GM19035 (cell line): Measurements from ENCODE around the gene GSC2.

Experiments used
- ATAC-seq: cut with Tn5 transposase; IDR thresholded peaks from one replicate; pipeline ENCODE4 v1.9.1; 2021; ENCODE audit not compliant: unreplicated experiment

The GSC2 gene

GRCh38 chr22:19122143-19122751 lies 27.8 kb downstream of the GSC2 start, which contains the start of gene DGCR2:
TSS of gene DGCR2 (minus strand) at chr22:19122412. CDS start at chr22:19122206, 206 bp downstream.
- peak; percentile 74 for ATAC-seq

- peak; percentile 36 for ATAC-seq
These were observed 28.4 kb downstream of the GSC2 start for GRCh38 chr22:19121631-19122142.

- ATAC-seq, result peak; percentile 7
These were observed 29.1 kb downstream of the GSC2 start for GRCh38 chr22:19120829-19121630.

DNA sequence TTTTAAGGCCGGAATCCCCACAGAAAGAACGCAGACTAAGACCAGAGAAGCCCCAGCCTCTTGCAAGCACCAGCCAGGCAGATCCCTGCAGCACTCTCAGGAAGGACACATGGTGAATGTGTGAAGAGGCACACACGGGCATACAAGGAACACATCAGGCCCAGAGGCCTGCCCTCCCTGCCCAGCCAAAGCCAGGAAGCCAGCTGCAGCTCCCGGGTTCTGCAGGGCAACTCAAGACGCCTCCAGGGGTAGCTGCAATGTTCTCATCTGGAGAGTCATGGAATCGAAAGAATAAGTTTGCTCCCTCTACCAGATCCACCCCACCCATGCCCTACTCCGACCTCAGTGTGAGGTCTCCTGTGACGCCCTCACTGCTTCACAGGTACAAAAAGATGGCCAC lies 30.1 kb downstream of the GSC2 start:
- ATAC-seq, result no peak

DNA sequence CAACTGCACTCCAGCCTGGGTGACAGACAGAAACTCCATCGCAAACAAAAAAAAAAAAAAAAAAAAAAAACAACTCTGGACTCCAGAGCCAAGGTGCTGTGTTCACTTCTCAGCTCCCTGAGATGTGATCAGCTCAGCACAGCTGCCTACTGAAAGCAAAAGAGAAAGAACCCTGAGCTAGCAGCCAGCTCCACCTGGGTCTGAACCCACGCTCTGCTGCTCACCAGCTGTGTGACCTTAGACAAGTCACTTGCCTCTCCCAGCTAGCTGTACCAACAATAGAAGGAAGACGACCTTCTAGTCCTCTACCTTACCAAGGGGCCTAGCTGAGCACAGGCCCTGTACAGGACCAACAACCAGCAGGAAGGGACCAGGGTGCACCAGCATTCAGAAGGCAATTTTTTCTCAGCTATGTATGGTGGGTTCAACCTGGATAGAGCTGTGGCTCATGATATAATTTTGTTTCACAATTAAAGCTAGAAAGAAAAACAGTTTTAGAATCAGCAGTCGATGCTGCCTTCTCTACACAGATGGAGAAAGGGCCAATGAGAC lies 31.7 kb downstream of the GSC2 start:
- no peak for ATAC-seq

- no peak for ATAC-seq
These were observed 33.0 kb downstream of the GSC2 start for GRCh38 chr22:19117111-19117512.

DNA sequence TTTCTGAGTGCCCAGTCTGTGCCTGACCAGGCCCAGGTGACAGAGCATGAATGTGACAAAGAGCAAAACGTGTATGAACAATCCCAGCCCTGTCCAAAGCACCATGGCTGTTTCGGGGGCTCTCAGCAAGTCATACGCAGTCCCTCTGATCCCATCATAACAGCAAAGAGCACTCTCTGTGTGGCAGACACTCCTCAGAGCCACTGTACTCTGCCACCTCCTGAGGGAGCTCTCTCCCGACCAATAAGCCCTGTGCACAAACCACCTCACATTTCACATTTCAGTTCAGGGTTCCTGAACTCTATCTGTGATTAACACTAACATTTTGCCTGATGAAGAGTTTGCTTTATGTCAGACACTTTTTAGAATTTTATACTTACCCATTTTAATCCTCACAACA lies 34.5 kb downstream of the GSC2 start:
- no peak for ATAC-seq

DNA sequence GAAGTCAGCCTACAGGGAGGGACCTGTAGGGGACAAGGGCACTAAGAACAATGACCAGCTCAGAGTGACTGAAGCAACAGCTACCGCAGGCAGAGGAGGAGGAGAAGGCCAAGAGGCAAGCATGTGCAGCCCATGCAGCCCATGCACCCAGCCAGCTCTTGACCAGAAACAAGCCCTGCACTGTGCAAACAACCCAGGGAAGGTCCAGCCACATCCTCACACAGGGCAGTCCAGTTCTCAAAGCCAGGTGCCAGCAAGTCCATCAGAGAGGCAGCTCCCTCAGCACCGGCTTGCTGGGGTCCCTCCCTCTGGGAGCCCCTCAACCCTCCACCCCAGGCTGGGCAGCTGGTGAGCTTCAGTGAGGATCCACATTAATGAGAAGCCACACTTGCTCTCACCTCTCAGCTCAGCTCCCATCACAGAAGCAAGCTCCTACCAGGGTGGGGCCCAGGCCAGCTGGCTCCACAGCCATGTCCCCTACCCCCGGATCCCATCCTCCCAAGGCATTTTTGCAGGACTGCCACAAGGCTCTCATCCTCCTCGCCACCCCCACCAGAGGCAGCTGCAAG lies 35.0 kb downstream of the GSC2 start:
- no peak for ATAC-seq

DNA sequence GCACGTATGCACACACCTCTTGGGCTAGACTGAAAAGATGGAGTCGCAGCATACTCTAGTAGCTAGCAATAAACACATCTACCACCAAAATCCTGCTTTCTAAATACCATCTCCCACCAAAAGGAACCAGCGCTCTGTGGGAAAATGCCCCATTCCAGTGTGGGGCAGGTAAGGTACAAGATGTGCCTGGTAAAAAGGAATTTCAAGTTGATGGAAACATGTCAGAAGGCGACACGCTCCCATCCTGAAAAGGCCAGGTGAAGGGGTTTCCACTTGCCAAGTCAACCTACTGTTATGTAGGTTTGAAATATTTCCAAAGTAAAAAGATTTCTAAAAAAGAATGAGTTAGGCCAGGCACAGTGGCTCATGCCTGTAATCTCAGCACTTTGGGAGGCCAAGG lies 36.7 kb downstream of the GSC2 start:
- no peak for ATAC-seq

DNA sequence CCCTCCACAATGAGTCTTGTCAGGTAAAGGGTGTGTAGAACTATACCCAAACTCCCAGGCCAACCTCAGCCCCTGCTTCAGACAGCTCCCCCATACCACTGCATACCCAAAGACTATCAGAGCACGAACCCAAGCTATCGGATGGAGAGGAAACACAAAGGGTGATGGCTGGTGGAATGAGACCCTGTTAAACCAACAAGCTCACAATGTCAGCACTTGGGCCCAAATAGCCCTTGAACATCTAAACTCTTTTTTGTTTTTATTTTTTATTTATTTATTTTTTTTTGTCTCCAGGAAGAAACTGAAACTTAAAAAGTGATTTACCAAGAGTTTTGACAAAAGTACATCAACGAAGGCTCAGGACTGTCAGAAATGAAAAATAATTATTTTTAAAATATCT lies 38.5 kb downstream of the GSC2 start:
- no peak for ATAC-seq

GRCh38 chr22:19111140-19111539 lies 39.0 kb downstream of the GSC2 start:
- no peak for ATAC-seq

DNA sequence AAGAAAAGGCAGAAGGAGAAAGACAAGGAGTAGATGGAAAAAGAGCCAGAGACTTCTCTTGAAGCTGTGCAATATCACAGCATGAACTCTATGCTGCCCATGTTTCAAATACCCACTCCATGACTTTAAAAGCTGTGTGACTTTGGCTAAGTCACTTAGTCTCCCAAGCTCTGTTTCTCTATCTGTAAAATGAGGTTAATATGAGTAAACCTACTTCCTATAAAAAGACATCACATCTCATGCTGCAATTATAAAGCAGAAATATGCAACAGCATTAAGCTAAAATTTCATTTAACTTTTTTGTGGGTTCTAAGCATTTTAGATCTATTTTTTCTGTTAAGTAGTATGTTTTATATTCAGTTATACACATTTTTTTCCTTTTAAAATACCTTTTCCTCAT lies 39.4 kb downstream of the GSC2 start:
- no peak for ATAC-seq

GRCh38 chr22:19110064-19110458 lies 40.0 kb downstream of the GSC2 start:
- ATAC-seq, result no peak

- peak; percentile 69 for ATAC-seq
These were observed 40.7 kb downstream of the GSC2 start for GRCh38 chr22:19109198-19110063.

GRCh38 chr22:19108807-19109197 lies 41.3 kb downstream of the GSC2 start:
- ATAC-seq, result no peak

GRCh38 chr22:19107730-19108074 lies 42.4 kb downstream of the GSC2 start:
- ATAC-seq, result no peak

DNA sequence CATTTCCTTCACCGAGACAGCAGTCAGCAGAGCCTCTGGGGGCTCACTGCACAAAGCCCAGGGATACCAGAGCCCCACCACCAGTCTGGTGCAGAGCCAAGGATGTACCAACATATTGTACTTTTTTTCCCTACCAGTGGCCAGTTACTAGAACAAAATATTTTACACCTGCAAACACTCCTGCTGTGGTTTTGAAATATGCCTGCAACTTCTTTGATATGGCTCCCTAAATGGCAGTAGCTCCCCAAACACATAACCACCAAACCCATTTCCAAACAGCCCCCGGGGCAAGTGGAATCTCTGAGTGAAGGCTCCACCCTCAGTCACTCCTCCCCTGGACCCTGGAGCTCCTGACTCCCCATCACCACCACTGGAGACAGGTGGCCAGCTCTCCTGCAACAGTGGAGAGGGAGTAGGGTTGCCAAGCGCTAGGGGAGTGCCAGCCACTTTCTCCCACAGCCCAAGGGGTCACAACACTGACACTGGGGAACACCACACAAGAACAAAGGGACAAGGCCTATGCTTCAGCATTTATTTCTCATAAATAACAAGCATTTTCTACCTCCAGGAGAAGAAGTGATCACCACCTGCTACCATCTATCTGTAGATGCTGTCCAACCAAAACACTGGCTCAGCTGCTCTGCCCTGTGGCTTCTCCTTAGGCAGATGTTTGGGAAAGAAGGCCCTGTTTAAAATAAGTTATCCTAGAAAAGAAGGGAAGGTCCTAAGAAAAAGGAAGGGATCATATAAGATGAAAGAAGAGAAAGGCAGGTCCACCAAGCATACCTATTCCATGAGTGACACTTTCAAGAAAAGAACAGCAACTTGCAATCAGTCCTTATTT lies 43.0 kb downstream of the GSC2 start:
- no peak for ATAC-seq

DNA sequence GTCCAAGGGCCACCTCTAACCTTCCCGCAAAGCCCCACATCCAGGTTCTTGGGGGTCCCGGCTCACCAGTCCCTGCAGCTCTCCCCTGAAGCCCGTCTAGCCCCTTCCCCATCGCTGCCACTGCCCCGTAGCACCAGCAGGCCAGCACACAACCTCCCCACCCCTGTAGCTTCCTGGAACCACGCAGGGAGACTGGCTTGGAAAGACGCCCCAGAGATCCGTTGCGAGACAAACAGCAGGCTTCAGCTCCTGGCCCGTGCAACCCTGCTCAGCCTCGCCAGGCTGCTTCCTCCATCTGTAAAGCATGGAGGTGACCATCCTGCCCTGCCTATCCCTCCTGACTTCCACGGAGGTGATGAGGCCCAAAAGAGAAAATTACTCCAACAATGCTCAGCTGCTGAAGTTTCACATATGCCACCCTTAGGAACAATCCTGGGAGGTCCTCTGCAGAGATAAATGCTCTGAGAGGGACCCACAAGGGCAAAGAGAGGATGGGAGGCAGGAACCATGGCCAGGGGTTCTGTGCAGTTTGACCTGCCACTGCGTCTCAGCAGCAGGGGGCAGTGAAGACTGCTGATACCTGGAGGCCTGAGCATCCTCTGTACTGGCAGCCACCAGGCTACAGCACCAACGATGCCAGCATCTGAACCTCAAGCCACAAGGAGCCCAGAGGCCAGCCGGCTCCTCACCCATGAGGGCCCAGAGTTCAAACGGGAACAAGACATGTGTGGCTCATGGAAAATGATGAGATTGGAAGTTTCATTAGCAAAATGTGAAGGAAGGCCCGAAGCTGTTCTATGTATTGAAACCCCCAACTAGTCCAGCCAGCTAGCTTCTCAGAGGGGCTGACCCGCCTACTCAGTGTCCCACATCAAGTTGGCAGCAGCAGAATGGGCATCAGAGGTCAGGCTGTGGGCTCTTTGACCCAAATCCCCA lies 44.0 kb downstream of the GSC2 start:
- ATAC-seq, result no peak

DNA sequence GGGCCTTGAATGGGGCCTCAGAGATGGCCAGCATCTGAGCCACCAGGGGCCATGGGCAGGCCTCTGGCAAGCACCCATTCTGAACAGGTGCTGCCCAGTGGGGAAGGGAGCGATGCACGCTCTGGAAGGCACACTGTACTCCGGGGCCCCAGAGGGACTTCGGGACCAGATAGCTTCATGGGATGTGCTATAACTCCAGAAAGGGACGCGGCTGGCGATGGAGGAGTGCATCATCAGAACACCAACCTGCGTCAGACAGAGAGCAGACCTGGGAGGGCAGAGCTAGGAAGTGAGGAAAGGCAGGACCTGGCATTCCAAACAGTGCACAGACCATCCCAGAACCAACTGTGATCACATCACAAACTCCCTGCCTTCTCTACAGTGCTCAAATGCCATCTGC lies 44.6 kb downstream of the GSC2 start:
- ATAC-seq, result no peak
